Activated effector memory CD4-positive, alpha-beta T cell treated with anti-CD3 and anti-CD28 coated beads, Interleukin-2, amount 50 U/mL, for 16 hours (primary cell): Measurements from ENCODE around the gene RAB26.

ENCODE experiments used
- DNase-seq: peaks from one replicate; pipeline ENCODE4 v3.0.0-alpha.2; 2020

RAB26 gene

GRCh38 chr16:2180962-2181923 is 32.8 kb downstream of the RAB26 start:
- no peak for DNase-seq

GRCh38 chr16:2181952-2182351 is 33.5 kb downstream of the RAB26 start:
- DNase-seq: no peak

GRCh38 chr16:2183671-2184070 is 35.2 kb downstream of the RAB26 start:
- DNase-seq: no peak

GRCh38 chr16:2184346-2184745 is 35.9 kb downstream of the RAB26 start:
- DNase-seq: no peak

GRCh38 chr16:2184962-2185361 is 36.5 kb downstream of the RAB26 start:
- DNase-seq: no peak

GRCh38 chr16:2186064-2186463 is 37.6 kb downstream of the RAB26 start:
- no peak for DNase-seq

GRCh38 chr16:2186505-2186904 is 38.1 kb downstream of the RAB26 start:
- DNase-seq: no peak

GRCh38 chr16:2187212-2187611 is 38.8 kb downstream of the RAB26 start:
- no peak for DNase-seq

- no peak for DNase-seq
These were observed 40.0 kb downstream of the RAB26 start for GRCh38 chr16:2188395-2188794.

- DNase-seq: no peak
These were observed 40.9 kb downstream of the RAB26 start for GRCh38 chr16:2189252-2189893.

GRCh38 chr16:2190002-2190658 is 41.7 kb downstream of the RAB26 start:
- no peak for DNase-seq

- no peak for DNase-seq
These were observed 42.4 kb downstream of the RAB26 start for GRCh38 chr16:2190659-2191445.

GRCh38 chr16:2191446-2191706 is 43.0 kb downstream of the RAB26 start:
- DNase-seq: no peak

GRCh38 chr16:2194166-2194834 is 45.9 kb downstream of the RAB26 start:
- DNase-seq: no peak

GRCh38 chr16:2194852-2195321 is 46.5 kb downstream of the RAB26 start:
- DNase-seq: peak; percentile 81

- DNase-seq: no peak
These were observed 47.1 kb downstream of the RAB26 start for GRCh38 chr16:2195322-2196161.

- no peak for DNase-seq
These were observed 47.9 kb downstream of the RAB26 start, which contains the start of gene CASKIN1 for GRCh38 chr16:2196162-2196980. Gene CASKIN1 (minus strand): TSS chr16:2196605. CDS start chr16:2196432, 173 bp downstream.

GRCh38 chr16:2196981-2197511 is 48.6 kb downstream of the RAB26 start:
- no peak for DNase-seq

- DNase-seq: no peak
These were observed 49.3 kb downstream of the RAB26 start for GRCh38 chr16:2197765-2198164.

- no peak for DNase-seq
These were observed 49.9 kb downstream of the RAB26 start for GRCh38 chr16:2198283-2198682.
